GM23338 (cell line): Measurements from ENCODE around the gene GDI2. TPM values are rescaled to one million over a fixed set of nuclear protein-coding genes. Genes with fewer than 3 reads are reported as not detected.

Experiments
- ATAC-seq: fragments of 200-7000 bp; cut with Tn5 transposase; 3 replicates; pipeline ENCODE4 v1.9.1; 2020
- DNase-seq: peaks from one replicate; pipeline ENCODE4 v3.0.0-alpha.2; 2015; ENCODE audit warnings: low spot score
- H2AFZ ChIP-seq: fragments of 200-600 bp; sonication (generic); 2 replicates; pipeline ENCODE4 v1.8.0; 2016; ENCODE audit warnings: antibody characterized with exemption, mild to moderate bottlenecking, moderate library complexity
- H3F3A ChIP-seq: fragments of 200-600 bp; sonication (generic); replicated peaks from 2 replicates; pipeline ENCODE4 v1.8.0; 2017; ENCODE audit warnings: antibody characterized with exemption, mixed run types, low read depth
- H3K27ac ChIP-seq: fragments of 200-600 bp; sonication (generic); 2 replicates; pipeline ENCODE4 v1.6.1; 2016; ENCODE audit warnings: low read depth
- H3K27me3 ChIP-seq: fragments of 200-600 bp; sonication (generic); 2 replicates; pipeline ENCODE4 v1.8.0; 2016; ENCODE audit warnings: mild to moderate bottlenecking, mixed run types, moderate library complexity; ENCODE audit not compliant: insufficient read depth
- H3K36me3 ChIP-seq: fragments of 200-600 bp; sonication (generic); 2 replicates; pipeline ENCODE4 v1.8.0; 2016; ENCODE audit warnings: mild to moderate bottlenecking; ENCODE audit not compliant: insufficient read depth
- H3K4me1 ChIP-seq: fragments of 200-600 bp; sonication (generic); 2 replicates; pipeline ENCODE4 v1.8.0; 2016; ENCODE audit warnings: mild to moderate bottlenecking, moderate library complexity; ENCODE audit not compliant: insufficient read depth
- H3K4me2 ChIP-seq: fragments of 200-600 bp; sonication (generic); 2 replicates; pipeline ENCODE4 v1.7.1; 2017; ENCODE audit warnings: mixed run types
- H3K4me3 ChIP-seq: fragments of 200-600 bp; sonication (generic); 2 replicates; pipeline ENCODE4 v1.6.1; 2016; ENCODE audit warnings: mixed run types
- H3K79me2 ChIP-seq: fragments of 200-600 bp; sonication (generic); replicated peaks from 2 replicates; pipeline ENCODE4 v1.8.0; 2017; ENCODE audit warnings: mild to moderate bottlenecking; ENCODE audit not compliant: insufficient read depth
- H3K9me2 ChIP-seq: fragments of 200-600 bp; sonication (generic); 2 replicates; pipeline ENCODE4 v1.8.0; 2017; ENCODE audit not compliant: insufficient read depth
- H4K20me1 ChIP-seq: fragments of 200-600 bp; sonication (generic); replicated peaks from 2 replicates; pipeline ENCODE4 v1.8.0; 2017; ENCODE audit warnings: mild to moderate bottlenecking; ENCODE audit not compliant: insufficient read depth
- H3K27ac Mint-ChIP-seq: 2 replicates; pipeline ENCODE4 v1.8.0; 2020; ENCODE audit warnings: inconsistent platforms, mild to moderate bottlenecking, moderate library complexity, mixed read lengths
- H3K27me3 Mint-ChIP-seq: 3 replicates; pipeline ENCODE4 v1.8.0; 2022; ENCODE audit warnings: low read depth, mild to moderate bottlenecking, moderate library complexity, mixed read lengths, inconsistent platforms; ENCODE audit not compliant: insufficient read depth, poor library complexity
- H3K36me3 Mint-ChIP-seq: 3 replicates; pipeline ENCODE4 v1.8.0; 2021; ENCODE audit warnings: low read depth, mild to moderate bottlenecking, inconsistent platforms, moderate library complexity, mixed read lengths
- H3K4me1 Mint-ChIP-seq: 3 replicates; pipeline ENCODE4 v1.8.0; 2020; ENCODE audit warnings: mild to moderate bottlenecking, inconsistent platforms, mixed read lengths
- H3K4me3 Mint-ChIP-seq: 3 replicates; pipeline ENCODE4 v1.8.0; 2021; ENCODE audit warnings: moderate library complexity, mild to moderate bottlenecking, inconsistent platforms, mixed read lengths
- H3K9me3 Mint-ChIP-seq: 3 replicates; pipeline ENCODE4 v1.8.0; 2020; ENCODE audit warnings: moderate library complexity, mild to moderate bottlenecking, inconsistent platforms, mixed read lengths
- JUNB ChIP-seq: IDR thresholded peaks from one replicate; pipeline ENCODE4 v1.6.1; 2016; ENCODE audit warnings: antibody characterized with exemption; ENCODE audit not compliant: unreplicated experiment
- POLR2AphosphoS5 ChIP-seq: IDR thresholded peaks from 2 replicates; pipeline ENCODE4 v1.6.1; 2016; ENCODE audit warnings: antibody characterized with exemption, low read depth
- ZNF331 ChIP-seq: fragments of 250-450 bp; sonication (Bioruptor Pico); IDR thresholded peaks from 2 replicates; pipeline ENCODE4 v1.5.0; 2020; ENCODE audit warnings: low read depth, mild to moderate bottlenecking, moderate library complexity
- polyA plus RNA-seq: library from polyadenylated mRNA; unstranded; fragments of >200 nt; fragmentation: Nextera tagmentation; extraction: Ambion mirVana; gene quantifications from 2 replicates; pipeline ENCODE4 v1.2.1, GENCODE V29; 2016
- total RNA-seq: library from RNA; depleted of rRNA; stranded (reverse); fragments of >200 nt; shearing (Covaris generic); gene quantifications from 2 replicates; pipeline ENCODE4 v1.2.3, GENCODE V29; 2014
- TF ChIP-seq, protein P1 (sequence below): fragments of 250-450 bp; sonication (Bioruptor Pico); IDR thresholded peaks from 2 replicates; pipeline ENCODE4 v1.5.0; 2020; ENCODE audit warnings: mild to moderate bottlenecking, moderate library complexity
- TF ChIP-seq, protein P2 (sequence below): IDR thresholded peaks from 2 replicates; pipeline ENCODE4 v1.6.1; 2016; ENCODE audit warnings: antibody characterized with exemption
- TF ChIP-seq, protein P3 (sequence below): IDR thresholded peaks from one replicate; pipeline ENCODE4 v1.6.1; 2018; ENCODE audit warnings: antibody characterized with exemption; ENCODE audit not compliant: unreplicated experiment

GDI2 gene
- total and polyA plus RNA-seq, 2 experiments from 2014 or later: 269 to 505 TPM

DNA sequence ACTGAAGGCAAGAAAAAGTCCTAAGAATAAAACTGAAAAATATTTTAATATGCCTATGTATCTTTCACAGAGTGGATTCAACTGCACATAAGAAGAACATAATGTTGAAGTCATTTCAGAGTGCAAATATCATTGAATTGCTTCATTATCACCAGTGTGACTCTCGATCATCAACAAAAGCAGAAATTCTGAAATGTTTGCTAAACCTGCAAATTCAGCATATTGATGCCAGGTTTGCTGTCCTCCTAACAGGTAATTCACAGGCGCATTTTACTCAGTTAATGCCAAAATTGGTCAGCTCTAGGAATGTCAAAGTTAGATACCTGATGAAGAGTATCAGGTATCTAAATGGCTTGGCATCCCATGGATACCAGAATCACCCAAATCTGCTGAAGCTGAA lies 52.0 kb downstream of the GDI2 start:
- no peak overlapping the region for H2AFZ ChIP-seq
- H3K27ac ChIP-seq: no peak overlapping the region
- Mint-ChIP-seq H3K27ac (no peak overlapping the region), H3K36me3 (peaks cover 85% of the 10 kb centered on the region), H3K4me1 (no peaks in the 10 kb centered on the region), H3K4me3 (no peak overlapping the region), H3K27me3 (no peaks in the 10 kb centered on the region), H3K9me3 (no peaks in the 10 kb centered on the region; the same call in 2 of the 3 replicates)
- peaks cover 62% of the 10 kb centered on the region for H3K36me3 ChIP-seq
- no peaks in the 10 kb centered on the region for H3K9me2 ChIP-seq
- H3F3A ChIP-seq: peaks cover 5% of the 10 kb centered on the region
- no peaks in the 10 kb centered on the region for H3K79me2 ChIP-seq
- H3K4me2 ChIP-seq: no peak overlapping the region
- ATAC-seq (no peak), DNase-seq (no peak)
- peaks cover 15% of the 10 kb centered on the region for H4K20me1 ChIP-seq
- TF ChIP-seq JUNB (no peak), POLR2AphosphoS5 (no peak), ZNF331 (CRISPR knock-in tag) (no peak)
- TF ChIP-seq, protein P1, sequence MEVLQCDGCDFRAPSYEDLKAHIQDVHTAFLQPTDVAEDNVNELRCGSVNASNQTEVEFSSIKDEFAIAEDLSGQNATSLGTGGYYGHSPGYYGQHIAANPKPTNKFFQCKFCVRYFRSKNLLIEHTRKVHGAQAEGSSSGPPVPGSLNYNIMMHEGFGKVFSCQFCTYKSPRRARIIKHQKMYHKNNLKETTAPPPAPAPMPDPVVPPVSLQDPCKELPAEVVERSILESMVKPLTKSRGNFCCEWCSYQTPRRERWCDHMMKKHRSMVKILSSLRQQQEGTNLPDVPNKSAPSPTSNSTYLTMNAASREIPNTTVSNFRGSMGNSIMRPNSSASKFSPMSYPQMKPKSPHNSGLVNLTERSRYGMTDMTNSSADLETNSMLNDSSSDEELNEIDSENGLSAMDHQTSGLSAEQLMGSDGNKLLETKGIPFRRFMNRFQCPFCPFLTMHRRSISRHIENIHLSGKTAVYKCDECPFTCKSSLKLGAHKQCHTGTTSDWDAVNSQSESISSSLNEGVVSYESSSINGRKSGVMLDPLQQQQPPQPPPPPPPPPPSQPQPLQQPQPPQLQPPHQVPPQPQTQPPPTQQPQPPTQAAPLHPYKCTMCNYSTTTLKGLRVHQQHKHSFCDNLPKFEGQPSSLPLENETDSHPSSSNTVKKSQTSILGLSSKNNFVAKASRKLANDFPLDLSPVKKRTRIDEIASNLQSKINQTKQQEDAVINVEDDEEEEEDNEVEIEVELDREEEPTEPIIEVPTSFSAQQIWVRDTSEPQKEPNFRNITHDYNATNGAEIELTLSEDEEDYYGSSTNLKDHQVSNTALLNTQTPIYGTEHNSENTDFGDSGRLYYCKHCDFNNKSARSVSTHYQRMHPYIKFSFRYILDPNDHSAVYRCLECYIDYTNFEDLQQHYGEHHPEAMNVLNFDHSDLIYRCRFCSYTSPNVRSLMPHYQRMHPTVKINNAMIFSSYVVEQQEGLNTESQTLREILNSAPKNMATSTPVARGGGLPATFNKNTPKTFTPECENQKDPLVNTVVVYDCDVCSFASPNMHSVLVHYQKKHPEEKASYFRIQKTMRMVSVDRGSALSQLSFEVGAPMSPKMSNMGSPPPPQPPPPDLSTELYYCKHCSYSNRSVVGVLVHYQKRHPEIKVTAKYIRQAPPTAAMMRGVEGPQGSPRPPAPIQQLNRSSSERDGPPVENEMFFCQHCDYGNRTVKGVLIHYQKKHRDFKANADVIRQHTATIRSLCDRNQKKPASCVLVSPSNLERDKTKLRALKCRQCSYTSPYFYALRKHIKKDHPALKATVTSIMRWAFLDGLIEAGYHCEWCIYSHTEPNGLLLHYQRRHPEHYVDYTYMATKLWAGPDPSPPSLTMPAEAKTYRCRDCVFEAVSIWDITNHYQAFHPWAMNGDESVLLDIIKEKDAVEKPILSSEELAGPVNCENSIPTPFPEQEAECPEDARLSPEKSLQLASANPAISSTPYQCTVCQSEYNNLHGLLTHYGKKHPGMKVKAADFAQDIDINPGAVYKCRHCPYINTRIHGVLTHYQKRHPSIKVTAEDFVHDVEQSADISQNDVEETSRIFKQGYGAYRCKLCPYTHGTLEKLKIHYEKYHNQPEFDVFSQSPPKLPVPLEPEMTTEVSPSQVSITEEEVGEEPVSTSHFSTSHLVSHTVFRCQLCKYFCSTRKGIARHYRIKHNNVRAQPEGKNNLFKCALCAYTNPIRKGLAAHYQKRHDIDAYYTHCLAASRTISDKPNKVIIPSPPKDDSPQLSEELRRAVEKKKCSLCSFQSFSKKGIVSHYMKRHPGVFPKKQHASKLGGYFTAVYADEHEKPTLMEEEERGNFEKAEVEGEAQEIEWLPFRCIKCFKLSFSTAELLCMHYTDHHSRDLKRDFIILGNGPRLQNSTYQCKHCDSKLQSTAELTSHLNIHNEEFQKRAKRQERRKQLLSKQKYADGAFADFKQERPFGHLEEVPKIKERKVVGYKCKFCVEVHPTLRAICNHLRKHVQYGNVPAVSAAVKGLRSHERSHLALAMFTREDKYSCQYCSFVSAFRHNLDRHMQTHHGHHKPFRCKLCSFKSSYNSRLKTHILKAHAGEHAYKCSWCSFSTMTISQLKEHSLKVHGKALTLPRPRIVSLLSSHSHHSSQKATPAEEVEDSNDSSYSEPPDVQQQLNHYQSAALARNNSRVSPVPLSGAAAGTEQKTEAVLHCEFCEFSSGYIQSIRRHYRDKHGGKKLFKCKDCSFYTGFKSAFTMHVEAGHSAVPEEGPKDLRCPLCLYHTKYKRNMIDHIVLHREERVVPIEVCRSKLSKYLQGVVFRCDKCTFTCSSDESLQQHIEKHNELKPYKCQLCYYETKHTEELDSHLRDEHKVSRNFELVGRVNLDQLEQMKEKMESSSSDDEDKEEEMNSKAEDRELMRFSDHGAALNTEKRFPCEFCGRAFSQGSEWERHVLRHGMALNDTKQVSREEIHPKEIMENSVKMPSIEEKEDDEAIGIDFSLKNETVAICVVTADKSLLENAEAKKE (CRISPR knock-in tag): no peak
- TF ChIP-seq, protein P2, sequence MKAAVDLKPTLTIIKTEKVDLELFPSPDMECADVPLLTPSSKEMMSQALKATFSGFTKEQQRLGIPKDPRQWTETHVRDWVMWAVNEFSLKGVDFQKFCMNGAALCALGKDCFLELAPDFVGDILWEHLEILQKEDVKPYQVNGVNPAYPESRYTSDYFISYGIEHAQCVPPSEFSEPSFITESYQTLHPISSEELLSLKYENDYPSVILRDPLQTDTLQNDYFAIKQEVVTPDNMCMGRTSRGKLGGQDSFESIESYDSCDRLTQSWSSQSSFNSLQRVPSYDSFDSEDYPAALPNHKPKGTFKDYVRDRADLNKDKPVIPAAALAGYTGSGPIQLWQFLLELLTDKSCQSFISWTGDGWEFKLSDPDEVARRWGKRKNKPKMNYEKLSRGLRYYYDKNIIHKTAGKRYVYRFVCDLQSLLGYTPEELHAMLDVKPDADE: no peak
- TF ChIP-seq, protein P3, sequence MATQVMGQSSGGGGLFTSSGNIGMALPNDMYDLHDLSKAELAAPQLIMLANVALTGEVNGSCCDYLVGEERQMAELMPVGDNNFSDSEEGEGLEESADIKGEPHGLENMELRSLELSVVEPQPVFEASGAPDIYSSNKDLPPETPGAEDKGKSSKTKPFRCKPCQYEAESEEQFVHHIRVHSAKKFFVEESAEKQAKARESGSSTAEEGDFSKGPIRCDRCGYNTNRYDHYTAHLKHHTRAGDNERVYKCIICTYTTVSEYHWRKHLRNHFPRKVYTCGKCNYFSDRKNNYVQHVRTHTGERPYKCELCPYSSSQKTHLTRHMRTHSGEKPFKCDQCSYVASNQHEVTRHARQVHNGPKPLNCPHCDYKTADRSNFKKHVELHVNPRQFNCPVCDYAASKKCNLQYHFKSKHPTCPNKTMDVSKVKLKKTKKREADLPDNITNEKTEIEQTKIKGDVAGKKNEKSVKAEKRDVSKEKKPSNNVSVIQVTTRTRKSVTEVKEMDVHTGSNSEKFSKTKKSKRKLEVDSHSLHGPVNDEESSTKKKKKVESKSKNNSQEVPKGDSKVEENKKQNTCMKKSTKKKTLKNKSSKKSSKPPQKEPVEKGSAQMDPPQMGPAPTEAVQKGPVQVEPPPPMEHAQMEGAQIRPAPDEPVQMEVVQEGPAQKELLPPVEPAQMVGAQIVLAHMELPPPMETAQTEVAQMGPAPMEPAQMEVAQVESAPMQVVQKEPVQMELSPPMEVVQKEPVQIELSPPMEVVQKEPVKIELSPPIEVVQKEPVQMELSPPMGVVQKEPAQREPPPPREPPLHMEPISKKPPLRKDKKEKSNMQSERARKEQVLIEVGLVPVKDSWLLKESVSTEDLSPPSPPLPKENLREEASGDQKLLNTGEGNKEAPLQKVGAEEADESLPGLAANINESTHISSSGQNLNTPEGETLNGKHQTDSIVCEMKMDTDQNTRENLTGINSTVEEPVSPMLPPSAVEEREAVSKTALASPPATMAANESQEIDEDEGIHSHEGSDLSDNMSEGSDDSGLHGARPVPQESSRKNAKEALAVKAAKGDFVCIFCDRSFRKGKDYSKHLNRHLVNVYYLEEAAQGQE: no peak
- no peaks in the 10 kb centered on the region for H3K4me1 ChIP-seq
- no peak overlapping the region for H3K4me3 ChIP-seq
- no peaks in the 10 kb centered on the region for H3K27me3 ChIP-seq
